Measurements from ENCODE around the gene RDH11. TPM values are rescaled to one million over a fixed set of nuclear protein-coding genes. Genes with fewer than 3 reads are reported as not detected.
A peak's percentile ranks its signal among the peaks of the same experiment; 100 is the strongest.

The RDH11 gene
- total RNA-seq, 2 donors from 2014 or later = 19.4 to 26.2 TPM

DNA sequence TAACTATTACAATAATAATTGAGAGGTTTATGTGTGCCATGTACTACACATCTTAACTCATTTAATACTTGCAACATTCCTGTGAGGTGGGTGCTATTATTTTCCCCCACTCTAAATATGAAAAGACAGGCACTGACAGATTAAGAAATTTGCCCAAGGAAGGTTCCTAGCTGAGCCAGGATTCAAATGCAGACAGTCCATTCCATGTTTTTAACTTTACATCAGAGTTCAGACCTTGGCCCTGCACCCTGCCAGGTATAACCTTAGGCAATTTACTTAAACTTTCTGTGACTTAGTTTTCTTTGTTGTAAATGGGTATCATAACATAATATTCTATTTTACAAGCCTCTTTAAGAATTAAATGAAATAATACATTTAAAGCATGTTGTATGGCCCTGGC lies 32.7 kb upstream of the RDH11 start:
- TF ChIP-seq, protein P1, sequence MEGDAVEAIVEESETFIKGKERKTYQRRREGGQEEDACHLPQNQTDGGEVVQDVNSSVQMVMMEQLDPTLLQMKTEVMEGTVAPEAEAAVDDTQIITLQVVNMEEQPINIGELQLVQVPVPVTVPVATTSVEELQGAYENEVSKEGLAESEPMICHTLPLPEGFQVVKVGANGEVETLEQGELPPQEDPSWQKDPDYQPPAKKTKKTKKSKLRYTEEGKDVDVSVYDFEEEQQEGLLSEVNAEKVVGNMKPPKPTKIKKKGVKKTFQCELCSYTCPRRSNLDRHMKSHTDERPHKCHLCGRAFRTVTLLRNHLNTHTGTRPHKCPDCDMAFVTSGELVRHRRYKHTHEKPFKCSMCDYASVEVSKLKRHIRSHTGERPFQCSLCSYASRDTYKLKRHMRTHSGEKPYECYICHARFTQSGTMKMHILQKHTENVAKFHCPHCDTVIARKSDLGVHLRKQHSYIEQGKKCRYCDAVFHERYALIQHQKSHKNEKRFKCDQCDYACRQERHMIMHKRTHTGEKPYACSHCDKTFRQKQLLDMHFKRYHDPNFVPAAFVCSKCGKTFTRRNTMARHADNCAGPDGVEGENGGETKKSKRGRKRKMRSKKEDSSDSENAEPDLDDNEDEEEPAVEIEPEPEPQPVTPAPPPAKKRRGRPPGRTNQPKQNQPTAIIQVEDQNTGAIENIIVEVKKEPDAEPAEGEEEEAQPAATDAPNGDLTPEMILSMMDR (IDR thresholded peaks at IDR 0.05) = no peak
- no peak for TF ChIP-seq POLR2A (IDR thresholded peaks at IDR 0.05)
- H3K9me3 ChIP-seq = no peaks in the 10 kb centered on the region
- no peaks in the 10 kb centered on the region for H3K27me3 ChIP-seq
- intact Hi-C loops (cut with DNase I) = no loop called here
- H3K4me3 ChIP-seq = no peak overlapping the region
- no peaks in the 10 kb centered on the region for H3K36me3 ChIP-seq (replicated peaks in 1 of 2; ENCODE audit: insufficient read depth in 1 of 2, low read depth in 2 of 2)
- ATAC-seq (no peak), DNase-seq (no peak)
- H3K4me1 ChIP-seq = peaks cover 9% of the 10 kb centered on the region
- no peak overlapping the region for H3K27ac ChIP-seq

DNA sequence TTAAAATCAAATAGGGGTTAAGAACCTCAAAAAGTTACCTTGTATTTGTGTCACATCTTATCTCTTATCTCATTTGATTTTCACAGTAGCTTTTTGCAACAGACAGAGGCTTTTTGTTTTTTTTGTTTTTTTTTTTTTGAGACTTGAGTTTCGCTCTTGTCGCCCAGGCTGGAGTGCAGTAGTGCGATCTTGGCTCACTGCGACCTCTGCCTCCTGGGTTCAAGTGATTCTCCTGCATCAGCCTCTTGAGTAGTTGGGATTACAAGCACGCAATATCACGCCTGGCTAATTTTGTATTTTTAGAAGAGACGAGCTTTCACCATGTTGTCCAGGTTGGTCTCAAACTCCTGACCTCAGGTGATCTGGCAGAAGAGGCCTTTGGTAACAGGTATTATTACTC lies 31.8 kb upstream of the RDH11 start:
- no peak for ATAC-seq
- TF ChIP-seq, protein P1 (IDR thresholded peaks at IDR 0.05) = no peak
- TF ChIP-seq POLR2A (IDR thresholded peaks at IDR 0.05) = no peak
- Histone ChIP-seq H3K27ac (no peak overlapping the region), H3K9me3 (no peaks in the 10 kb centered on the region), H3K4me3 (no peak overlapping the region), H3K4me1 (peaks cover 13% of the 10 kb centered on the region), H3K27me3 (no peaks in the 10 kb centered on the region), H3K36me3 (replicated peaks in 1 of 2; ENCODE audit: insufficient read depth in 1 of 2, low read depth in 2 of 2) (no peaks in the 10 kb centered on the region)
- intact Hi-C loops (cut with DNase I) = no loop called here
- WGBS, 2 donors = 93 to 97% methylated on average over 7 of the region's 7 CpGs
- no peak for DNase-seq

GRCh38 chr14:67725171-67725570 lies 29.6 kb upstream of the RDH11 start:
- TF ChIP-seq, protein P1 (IDR thresholded peaks at IDR 0.05) = no peak
- TF ChIP-seq POLR2A (IDR thresholded peaks at IDR 0.05) = no peak
- Histone ChIP-seq H3K36me3 (replicated peaks in 1 of 2; ENCODE audit: insufficient read depth in 1 of 2, low read depth in 2 of 2) (no peaks in the 10 kb centered on the region), H3K27ac (no peak overlapping the region), H3K9me3 (no peaks in the 10 kb centered on the region), H3K27me3 (no peaks in the 10 kb centered on the region), H3K4me1 (peaks cover 18% of the 10 kb centered on the region), H3K4me3 (no peak overlapping the region)
- ATAC-seq (no peak), DNase-seq (no peak)
- intact Hi-C loops (cut with DNase I) = no loop called here
- WGBS, 2 donors = 94 to 96% methylated on average over 5 of the region's 5 CpGs

GRCh38 chr14:67722293-67722692 lies 26.7 kb upstream of the RDH11 start:
- H3K4me3 ChIP-seq = no peak overlapping the region
- intact Hi-C loops (cut with DNase I) = no loop called here
- WGBS, 2 donors = 3 to 6% methylated on average over 3 of the region's 3 CpGs
- peaks cover 18% of the 10 kb centered on the region for H3K4me1 ChIP-seq
- H3K36me3 ChIP-seq (replicated peaks in 1 of 2; ENCODE audit: insufficient read depth in 1 of 2, low read depth in 2 of 2) = no peaks in the 10 kb centered on the region
- ATAC-seq (peak; percentile 63), DNase-seq (peak; percentile 32 to 64 (median 60))
- H3K27me3 ChIP-seq = no peaks in the 10 kb centered on the region
- TF ChIP-seq, protein P1 (IDR thresholded peaks at IDR 0.05) = no peak
- TF ChIP-seq POLR2A (IDR thresholded peaks at IDR 0.05) = no peak
- H3K9me3 ChIP-seq = no peaks in the 10 kb centered on the region
- no peak overlapping the region for H3K27ac ChIP-seq

DNA sequence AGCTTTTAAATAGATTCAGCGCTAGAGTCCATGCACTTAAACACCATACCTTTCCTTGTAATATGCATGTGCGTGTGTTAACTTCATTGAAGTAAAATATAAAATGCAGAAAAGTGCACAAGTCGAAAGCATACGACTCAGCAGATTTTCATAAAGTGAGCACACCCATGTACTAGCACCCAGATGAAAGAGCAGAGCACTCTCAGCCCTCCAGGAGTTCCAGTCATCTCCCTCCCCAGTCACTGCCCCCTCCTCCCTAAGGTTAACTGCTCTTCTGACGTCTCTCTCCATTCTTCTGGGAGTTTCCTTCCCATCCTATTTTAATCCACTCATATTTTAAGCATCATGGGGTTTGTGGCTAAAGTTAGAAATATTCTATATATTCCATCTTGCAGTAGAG lies 26.3 kb upstream of the RDH11 start:
- Histone ChIP-seq H3K4me1 (peaks cover 18% of the 10 kb centered on the region), H3K4me3 (no peak overlapping the region), H3K36me3 (replicated peaks in 1 of 2; ENCODE audit: insufficient read depth in 1 of 2, low read depth in 2 of 2) (no peaks in the 10 kb centered on the region), H3K9me3 (no peaks in the 10 kb centered on the region), H3K27ac (no peak overlapping the region), H3K27me3 (no peaks in the 10 kb centered on the region)
- intact Hi-C loops (cut with DNase I) = no loop called here
- ATAC-seq = no peak
- WGBS, 2 donors = 57 to 66% methylated on average over 5 of the region's 5 CpGs
- no peak for TF ChIP-seq POLR2A (IDR thresholded peaks at IDR 0.05)
- TF ChIP-seq, protein P1 (IDR thresholded peaks at IDR 0.05) = no peak
- no peak for DNase-seq
